Stomach (tissue), 4 donors: Measurements from ENCODE around the gene UPK3A.

ENCODE experiments used
- POLR2A ChIP-seq, 4 donors: fragments of 450-650 bp; IDR thresholded peaks; one replicate each; pipeline ENCODE4 v1.6.1; 2016; ENCODE audit warnings: antibody characterized with exemption in 4 of 4, control low read depth in 2 of 4, mild to moderate bottlenecking in 1 of 4, moderate library complexity in 1 of 4
- TF ChIP-seq, protein P1 (sequence below), 7 experiments: fragments of 450-650 bp in 4 of 7; fragments of 200-600 bp in 3 of 7; sonication (generic) in 3 of 7; IDR thresholded peaks; one replicate each; pipeline ENCODE4 v1.5.1; 2016 to 2019; ENCODE audit warnings: antibody characterized with exemption in 7 of 7, control low read depth in 2 of 7, mild to moderate bottlenecking in 1 of 7

DNA sequence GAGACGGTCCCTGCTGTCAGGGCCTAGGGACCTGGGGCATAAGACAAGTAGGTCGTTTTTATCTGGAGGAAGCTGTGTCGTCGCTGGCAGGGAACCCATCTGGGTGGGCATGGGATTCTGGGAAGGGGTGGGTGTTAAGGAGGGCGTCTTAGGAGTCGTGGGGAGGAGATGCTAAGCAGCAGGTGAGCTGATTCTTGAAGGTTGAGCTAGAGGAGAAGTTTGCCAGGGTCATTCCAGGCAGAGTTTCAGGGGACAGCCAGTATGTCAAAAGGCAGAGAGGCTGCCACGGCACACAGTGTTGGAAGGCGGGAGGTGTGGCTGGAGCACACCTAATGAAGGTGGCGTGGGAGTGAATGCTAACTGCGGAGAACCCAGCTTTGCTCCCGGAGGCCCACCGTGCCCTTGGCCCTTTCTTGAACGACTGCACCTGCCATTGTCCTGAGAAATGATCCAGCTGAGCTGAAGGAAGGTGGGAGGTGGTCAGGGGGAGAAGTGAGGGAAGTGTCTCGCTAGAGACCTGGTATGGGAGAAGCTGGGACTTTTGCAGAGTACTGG, 26.3 kb downstream of the UPK3A start:
- no peak for TF ChIP-seq POLR2A (IDR thresholded peaks at IDR 0.05)
- TF ChIP-seq, protein P1, sequence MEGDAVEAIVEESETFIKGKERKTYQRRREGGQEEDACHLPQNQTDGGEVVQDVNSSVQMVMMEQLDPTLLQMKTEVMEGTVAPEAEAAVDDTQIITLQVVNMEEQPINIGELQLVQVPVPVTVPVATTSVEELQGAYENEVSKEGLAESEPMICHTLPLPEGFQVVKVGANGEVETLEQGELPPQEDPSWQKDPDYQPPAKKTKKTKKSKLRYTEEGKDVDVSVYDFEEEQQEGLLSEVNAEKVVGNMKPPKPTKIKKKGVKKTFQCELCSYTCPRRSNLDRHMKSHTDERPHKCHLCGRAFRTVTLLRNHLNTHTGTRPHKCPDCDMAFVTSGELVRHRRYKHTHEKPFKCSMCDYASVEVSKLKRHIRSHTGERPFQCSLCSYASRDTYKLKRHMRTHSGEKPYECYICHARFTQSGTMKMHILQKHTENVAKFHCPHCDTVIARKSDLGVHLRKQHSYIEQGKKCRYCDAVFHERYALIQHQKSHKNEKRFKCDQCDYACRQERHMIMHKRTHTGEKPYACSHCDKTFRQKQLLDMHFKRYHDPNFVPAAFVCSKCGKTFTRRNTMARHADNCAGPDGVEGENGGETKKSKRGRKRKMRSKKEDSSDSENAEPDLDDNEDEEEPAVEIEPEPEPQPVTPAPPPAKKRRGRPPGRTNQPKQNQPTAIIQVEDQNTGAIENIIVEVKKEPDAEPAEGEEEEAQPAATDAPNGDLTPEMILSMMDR (IDR thresholded peaks at IDR 0.05) = no peak
